HG02798 (cell line): ENCODE results near the gene MAN2B2.
"Not testable (repeated sequence)": the region's sequence is repeated elsewhere in the genome, so short reads cannot be mapped to it uniquely, and the experiment has no call there.

Experiments
- ATAC-seq: cut with Tn5 transposase; IDR thresholded peaks from one replicate; pipeline ENCODE4 v1.9.1; 2021; ENCODE audit warnings: mild to moderate bottlenecking; ENCODE audit not compliant: unreplicated experiment, poor library complexity

MAN2B2 gene

DNA sequence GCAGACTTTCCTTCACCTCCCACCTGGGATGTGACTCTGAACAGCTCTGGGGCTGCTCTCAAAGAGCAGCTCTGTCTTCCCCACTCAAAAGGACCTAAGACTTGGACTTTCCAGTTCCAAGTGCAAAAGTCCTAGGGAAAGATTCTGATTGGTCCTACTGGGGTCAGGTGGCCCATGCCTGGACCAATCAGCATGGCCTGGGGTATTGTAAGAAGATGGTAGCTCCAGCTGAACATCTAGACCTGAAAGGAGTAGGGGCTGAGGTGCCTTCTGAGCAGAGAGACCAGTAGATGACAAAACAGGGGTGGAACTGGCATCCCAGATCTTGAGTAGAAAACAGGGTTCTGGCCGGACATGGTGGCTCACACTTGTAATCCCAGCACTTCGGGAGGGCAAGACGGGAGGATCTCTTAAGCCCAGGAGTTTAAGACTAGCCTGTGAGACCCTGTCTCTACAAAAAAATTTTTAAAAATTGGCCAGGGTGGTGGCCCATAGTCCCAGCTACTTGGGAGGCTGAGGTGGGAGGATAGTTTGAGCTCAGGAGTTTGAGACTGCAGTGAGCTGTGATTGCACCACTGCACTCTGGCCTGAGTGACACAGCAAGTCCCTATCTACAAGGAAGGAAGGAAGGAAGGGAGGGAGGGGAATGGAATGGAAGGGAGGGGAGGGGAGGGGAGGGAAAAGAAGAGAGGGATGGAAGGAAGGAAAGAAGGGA lies 38.1 kb downstream of the MAN2B2 start:
- no peak for ATAC-seq

DNA sequence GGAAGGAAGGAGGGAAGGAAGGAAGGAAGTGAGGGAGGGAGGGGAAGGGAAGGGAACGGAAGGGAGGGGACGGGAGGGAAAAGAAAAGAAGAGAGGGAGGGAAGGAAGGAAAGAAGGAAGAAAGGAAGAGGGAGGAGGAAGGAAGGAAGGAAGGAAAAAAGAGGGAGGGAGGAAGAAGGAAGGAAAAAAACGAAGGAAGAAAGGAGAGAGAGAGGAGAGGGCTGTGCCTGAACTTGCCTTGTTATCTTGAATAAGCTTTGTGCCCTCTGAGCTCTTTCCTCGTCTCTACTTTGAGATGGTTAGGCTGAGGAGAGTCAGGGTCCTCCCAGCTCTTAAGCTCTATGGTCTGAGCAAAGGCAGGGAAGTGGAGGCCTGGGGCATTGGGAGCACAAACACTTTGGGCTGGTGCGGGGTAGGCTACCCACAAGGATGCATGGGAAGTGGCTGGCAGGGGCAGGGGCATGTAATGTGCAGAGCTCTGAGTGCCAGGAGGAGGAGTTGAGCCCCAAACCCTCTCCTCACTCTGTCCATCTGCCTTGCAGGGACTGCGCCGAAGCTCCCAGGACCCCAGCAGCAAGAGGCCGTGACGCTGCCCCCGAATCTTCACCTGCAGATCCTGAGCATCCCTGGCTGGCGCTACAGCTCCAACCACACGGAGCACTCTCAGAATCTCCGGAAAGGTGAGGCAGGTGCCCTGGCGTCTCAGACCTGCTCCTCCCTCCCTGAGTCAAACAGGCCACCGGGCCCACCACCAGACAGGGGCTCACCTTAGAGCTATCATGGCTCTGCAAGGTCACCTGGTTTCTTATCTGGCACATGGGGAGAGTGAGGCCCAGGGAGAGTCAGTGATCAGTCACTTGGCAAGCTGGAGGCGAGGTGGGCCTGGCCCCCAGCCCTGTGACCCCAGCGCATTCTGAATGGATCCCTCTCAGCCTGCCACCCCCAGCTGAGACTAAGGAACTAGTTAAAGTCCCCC lies 39.0 kb downstream of the MAN2B2 start:
- no peak for ATAC-seq

DNA sequence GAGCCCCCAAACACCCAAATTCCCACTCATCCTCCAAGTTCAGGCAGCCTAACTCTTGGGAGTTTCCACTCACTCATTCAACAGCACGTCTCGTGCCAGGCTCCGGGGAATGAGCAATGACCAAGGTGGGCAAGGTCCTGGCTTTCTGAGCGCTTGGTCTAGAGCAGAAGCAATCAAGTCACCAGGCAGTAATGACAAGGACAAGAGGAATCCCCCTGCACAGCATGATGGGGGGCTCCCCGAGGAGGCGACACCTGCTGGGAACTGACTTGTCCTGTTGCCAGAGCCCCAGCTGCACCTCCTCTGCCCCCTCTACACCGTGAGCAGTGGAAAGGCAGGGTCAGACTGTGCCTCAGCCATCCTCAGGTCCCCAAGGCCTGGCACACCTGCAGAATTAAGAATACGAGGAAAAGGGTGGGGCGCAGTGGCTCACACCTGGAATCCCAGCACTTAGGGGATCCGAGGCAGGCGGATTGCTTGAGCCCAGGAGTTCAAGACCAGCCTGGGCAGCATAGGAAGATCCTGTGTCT lies 39.8 kb downstream of the MAN2B2 start:
- ATAC-seq, result no peak

DNA sequence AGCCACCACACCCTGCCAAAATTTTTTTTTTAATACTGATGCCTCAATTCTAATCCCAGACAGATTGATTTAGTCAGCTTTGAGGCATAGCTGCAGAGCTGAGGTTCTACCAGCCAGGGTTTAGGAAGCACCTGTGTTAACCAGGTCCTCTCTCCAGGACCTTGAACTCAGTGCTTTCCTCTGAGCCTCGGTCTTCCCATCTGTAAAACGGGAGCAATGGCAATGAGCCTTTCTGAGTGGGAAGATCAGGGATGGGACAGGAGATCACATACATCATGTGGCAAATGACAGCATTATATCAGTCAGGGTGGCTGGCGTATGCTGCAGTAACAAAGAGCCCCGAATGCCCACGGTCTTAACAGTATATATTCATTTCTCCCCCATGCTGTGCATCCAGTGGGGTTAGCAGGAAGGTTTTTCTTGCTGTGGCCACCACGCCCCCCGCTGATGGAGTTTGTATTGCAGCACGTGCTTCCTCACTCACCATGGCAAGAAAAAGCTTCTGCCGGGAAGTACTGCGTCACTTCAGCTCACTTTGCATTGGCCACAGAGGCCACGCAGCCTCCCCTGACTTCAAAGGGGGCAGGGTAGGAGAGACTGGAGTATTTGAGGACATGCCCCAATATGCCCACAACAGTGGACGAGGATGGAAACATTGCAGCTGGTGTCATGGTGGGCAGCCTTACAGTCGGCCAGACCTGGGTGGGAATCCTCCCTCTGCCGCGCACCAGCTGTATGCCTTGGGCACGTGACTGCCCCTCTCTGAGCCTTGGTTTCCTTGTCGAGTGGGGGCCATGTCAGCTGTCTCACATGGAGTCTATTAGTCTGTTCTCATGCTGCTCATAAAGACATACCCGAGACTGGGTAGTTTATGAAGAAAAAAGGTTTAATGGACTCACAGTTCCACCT lies 41.4 kb downstream of the MAN2B2 start:
- no peak for ATAC-seq

DNA sequence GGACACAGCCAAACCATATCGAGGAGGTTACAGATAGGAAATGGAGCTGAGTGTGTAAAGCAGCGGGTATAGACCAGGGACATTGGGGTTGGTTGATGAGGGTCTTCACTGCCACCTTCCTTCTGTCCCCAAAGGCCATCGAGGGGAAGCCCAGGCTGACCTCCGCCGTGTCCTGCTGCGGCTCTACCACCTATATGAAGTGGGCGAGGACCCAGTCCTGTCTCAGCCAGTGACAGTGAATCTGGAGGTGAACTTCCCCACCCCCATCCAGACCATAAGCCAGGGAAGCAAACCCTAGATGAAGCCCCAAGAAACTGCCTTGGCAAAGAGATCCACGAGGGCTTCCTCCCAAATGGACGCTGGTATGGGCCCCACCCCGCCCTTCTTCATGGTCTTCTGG lies 42.3 kb downstream of the MAN2B2 start:
- no peak for ATAC-seq

DNA sequence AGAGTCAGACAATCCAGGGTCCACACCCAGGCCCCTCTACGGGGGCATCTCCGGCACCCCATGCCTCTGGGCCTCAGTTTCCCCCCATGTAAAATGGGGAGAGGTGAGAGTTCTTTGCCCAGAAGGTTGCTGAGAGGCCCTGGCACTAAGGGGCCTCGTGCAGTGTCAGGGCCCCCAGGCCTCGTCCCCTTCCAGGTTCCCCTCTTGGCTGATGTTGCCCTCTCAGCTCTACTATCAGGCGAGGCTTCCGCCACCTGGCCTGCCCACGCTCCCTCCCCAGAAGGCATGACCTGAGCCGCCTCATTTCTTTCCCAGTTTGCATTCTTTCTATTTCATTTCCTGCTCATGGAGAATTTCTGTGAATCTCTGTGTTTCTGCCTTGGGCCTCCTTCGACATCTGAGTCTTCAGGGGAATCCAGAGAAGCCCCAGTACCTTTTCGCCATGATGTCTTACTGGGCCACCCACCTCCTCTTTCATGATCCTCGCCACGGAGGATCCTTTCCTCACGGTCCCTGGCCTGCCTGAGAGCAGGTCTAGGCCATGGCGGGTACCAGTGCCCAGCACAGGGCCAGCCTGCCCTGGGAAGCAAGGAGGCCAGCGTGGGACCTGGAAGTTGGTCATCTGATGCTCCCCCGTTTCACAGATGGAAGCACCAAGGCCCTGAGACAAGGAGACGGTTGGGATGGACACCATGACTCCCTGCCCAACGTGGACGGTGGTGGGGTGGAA lies 43.6 kb downstream of the MAN2B2 start:
- ATAC-seq, result no peak

DNA sequence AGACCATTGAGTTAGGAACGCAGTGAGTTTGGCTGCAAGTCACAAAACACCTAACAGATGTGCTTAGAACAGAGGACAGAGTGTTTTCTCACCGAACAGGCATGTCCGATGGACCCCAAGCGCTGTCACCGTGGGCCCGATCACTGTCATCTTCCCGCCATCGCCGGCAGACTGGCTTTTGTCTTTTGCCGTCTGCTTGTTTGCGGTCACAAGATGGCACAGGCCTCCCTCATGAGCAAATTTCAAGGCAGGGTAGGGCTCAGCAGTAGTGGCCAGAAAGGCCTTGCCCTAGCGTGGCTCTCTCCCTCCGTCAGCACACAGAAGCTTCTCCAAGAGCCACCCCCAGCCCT lies 44.1 kb downstream of the MAN2B2 start:
- ATAC-seq, result no peak

DNA sequence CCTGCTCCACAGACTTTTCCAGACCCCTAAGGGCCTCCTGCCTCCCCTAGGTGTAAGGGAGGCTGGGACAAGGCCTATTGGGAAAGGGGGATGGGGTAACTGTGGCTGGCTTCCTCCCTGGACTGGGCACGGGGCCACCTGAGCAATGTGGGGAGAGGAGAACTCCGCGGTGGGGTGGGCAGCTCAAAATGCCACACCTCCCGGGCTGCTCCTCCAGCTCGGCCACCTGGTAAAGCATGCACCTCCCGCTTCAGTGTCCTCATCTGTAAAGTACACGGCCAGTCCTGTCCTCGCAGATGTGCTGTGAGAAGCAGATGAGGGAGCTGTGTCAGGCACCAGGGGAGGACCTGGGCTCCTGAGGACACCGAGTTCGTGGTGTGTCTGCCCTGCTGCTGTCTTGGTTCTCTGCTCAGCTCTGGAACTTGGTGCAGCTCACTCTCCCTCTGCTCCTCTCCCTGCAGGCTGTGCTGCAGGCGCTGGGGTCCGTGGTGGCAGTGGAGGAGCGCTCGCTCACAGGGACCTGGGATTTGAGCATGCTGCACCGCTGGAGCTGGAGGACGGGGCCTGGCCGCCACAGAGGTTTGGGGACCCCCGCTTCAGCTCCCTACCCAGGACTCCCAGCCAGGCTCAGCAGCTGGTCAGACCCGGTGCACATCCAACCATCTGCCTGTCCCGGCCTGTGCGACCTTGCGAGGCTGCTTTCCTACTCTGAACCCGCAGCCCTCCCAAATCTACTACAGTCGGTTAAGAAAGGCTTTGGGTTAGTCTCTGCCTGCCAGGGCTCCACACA lies 44.7 kb downstream of the MAN2B2 start:
- ATAC-seq, result no peak

DNA sequence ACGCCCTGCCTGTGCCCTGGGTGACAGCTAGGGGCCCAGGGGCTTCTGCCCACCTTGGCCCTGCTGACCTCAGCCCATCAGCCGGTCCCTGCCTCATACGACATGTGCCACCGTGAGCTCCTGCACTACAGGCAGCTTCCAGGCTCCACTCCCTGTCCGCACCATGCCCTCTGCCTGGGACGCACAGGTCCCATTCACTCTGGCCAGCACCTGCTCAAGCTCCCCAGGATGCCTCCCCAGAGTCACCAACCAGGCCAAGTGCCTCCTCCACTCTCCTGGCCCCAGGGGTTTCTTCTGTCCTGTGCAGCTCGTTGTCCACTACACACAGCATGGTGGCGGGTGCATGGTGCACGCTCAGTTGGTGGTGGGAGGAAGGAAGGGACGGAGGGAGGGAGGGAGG lies 45.3 kb downstream of the MAN2B2 start:
- ATAC-seq, result no peak

DNA sequence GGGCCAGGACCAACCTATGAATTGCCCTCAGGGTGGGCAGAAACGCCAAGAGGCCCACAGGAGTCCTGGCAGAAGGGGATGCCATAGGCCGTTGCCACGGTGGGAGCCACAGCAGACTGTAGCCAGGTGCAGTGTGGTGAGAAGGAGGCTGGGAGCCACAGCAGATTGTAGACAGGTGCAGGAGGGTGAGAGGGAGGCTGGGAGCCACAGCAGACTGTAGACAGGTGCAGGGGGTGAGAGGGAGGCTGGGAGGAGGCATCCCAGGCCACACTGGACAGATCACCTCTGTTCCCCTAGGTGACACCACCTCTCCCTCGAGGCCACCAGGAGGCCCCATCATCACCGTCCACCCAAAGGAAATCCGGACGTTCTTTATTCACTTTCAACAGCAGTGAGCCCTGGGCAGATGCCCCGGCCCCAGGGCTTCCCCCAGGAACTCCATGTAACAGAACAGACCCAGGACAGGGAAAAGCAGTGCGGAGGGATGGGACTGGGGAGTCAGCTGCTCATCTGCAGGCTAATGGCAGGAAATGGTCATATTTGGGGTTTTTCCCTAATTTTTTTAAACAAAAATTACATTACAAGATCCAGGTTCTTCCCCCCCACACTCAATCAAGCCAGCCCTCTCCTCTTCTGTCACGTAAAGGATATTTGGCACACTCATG lies 46.0 kb downstream of the MAN2B2 start:
- no peak for ATAC-seq

DNA sequence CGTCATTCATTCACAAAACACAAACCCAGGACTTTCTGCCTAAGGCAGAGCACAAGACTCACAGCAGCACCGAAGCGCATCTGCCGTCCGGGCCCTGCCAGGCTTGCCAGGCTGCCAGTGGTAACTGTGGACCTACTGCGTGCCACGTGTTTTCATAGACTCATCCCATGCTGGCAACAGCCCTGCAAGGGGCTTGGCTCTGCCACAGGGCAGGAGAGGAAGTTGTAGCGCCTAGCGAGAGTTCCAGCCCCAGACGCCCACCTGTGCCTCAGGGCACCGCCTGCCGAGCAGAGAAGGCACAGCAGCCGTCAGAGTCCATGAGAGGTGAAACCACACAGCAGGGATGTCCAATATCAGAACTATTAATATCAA lies 46.6 kb downstream of the MAN2B2 start:
- ATAC-seq, result no peak

DNA sequence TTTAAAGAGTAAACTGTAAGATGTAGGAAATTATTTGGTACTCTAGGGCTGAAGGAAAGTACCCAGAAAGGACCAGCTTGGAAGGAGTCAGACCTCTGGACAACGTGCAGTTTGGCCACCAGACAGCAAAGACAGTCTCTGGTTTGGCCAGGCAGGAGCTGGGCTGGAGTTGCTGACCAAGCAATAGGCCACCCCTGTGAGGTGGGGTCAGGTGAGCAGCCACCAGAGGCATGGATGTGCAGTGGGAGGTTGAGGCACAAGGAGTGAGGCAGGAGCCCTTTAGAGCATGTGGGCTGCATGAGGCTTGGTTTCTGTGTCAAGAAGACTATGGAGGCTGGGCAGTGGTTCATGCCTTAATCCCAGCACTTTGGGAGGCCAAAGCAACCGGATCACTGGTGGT lies 47.8 kb downstream of the MAN2B2 start:
- ATAC-seq, result no peak

DNA sequence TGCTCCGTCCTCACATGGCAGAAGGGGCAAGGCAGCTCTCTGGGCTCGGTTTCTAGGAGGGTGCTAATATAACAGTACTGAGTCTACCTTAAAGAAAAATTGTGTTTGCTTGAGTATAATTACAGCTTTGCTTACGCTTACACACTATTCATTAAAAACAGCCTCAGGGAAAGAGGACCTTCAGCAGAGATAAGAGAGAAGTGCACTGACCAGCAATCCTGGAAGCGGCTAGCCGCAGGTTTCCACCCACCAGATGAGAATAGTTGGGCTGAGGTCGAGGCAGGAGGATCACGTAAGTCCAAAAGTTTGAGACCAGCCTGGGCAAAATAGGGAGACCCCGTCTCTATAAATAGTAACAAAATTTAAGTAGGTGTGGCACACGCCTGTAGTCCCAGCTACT lies 50.3 kb downstream of the MAN2B2 start:
- ATAC-seq, result no peak

DNA sequence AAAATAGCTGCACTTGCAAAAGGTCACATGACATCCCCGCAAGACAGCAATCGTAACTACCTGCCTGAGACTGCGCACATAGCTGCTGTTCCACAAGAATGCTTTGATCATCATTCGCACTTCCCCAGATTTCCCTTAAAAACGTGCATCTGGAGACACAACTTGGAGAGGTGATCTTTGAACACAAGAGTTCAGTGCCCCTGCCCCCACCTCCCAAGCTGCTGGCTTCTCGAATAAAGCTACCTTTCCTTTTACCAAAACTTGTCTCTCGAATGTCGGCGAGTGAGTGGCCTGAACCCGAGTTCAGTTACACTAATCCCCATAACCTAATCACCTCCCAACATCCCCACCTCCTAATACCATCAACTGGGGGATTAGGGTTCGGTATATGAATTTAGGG lies 51.1 kb downstream of the MAN2B2 start:
- ATAC-seq, result no peak

DNA sequence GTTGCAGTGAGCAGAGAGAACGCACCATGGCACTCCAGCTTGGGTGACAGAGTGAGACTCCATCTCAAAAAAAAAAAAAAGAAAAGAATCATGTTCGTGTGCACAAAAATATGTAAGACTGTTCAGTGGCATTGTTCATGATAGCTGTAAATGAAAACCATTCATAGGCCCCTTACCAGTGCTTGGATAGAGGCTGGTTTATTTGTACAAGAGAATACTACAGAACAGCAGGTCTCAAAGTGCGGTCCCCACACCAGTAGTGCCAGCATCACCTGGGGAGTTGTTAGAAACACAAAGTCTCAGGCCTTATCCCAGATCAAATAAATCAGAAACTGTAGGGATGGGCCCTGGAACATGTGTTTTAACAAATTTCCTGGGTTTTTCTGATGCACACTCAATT lies 52.8 kb downstream of the MAN2B2 start:
- ATAC-seq, result no peak

DNA sequence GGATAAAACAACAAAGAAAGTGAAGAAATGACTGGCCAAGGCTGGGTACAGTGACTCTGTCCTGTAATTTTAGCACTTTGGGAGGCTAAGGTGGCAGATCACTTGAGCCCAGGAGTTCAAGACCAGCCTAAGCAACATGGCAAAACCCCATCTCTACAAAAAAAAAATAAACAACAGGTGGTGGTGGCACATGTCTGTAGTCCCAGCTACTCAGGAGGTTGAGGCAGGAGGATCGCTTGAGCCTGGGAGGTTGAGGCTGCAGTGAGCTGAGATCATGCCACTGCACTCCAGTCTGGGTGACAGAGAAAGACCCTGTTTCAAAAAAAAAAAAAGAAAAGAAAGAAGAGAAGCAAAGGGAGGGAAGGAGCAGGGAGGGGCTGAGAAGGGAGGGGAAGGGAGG lies 53.5 kb downstream of the MAN2B2 start:
- ATAC-seq, result not testable (repeated sequence)

DNA sequence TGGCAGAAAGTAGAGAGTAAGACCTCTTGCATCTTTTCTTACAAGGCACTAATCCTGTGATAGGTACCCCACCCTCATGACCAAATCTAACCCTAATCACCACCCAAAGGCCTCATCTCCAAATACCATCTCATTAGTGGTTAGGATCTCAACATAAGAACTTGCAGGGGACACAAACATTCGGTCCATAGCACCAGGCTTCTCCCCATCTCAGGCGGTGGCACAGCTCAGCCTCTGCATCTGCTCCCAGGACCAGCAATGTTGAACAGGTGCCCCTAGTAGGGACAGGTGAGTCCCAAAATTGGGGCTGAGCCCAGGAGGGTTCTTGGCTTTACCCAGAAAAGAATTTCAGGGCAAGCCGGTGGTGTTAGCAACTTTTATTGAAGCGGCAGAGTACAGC lies 57.1 kb downstream of the MAN2B2 start:
- no peak for ATAC-seq

DNA sequence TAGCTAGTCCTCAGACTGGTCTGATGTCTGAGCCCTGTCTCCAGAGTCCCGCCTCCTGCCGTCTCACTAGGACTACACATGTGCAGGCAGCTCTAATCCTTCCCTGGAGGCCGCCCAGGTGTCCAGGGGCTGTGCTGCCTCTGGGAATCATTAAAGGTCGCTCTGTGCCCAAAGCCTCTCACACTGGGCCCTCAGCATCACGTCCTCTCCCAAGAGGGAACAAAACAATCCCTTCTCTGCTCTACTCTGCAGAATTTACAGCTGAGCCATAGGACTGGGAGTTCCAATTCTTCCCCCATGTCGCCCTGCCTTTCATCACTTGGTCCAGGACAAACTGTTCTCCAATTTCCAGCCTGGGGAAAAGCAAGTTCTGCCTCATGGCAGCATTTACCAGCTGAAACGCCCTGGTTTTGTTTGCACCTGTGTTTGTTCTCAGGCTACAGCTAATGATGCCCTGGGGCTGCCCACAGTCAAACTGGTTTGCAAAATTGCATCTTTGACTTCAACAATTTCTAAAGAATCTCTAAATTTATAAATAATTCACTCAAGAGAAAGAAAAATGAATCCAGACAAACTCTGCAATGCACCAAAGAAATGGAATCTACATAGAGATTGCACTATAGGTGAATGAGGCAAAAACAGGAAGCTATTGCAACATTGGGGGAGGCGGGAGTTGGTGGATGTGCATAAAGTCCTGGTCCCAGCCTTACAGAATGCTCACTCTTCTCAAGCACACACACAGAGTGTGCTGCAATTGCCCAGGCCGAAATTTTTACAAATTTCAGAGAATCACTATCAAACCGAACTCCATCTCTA lies 58.3 kb downstream of the MAN2B2 start:
- no peak for ATAC-seq
